Measurements from ENCODE around the gene CNTNAP2. TPM values are rescaled to one million over a fixed set of nuclear protein-coding genes. Genes with fewer than 3 reads are reported as not detected.

CNTNAP2 gene
- total RNA-seq, 1 donor from 2014 or later, result 4.2 TPM

- DNase-seq (ENCODE audit: low spot score in 2 of 2, unreplicated experiment in 2 of 2), result no peak
- Mint-ChIP-seq H3K9me3 (peaks cover 33% of the 10 kb centered on the region), H3K27ac (no peak overlapping the region), H3K4me3 (no peak overlapping the region), H3K36me3 (no peaks in the 10 kb centered on the region), H3K27me3 (ENCODE audit: low read depth) (peaks cover 9% of the 10 kb centered on the region), H3K4me1 (no peaks in the 10 kb centered on the region)
- no peak for TF ChIP-seq CTCF (IDR thresholded peaks at IDR 0.05; ENCODE audit: unreplicated experiment)
Measured at GRCh38 chr7:147707926-147708325, 1591.3 kb downstream of the CNTNAP2 start.

GRCh38 chr7:147708871-147709270 lies 1592.3 kb downstream of the CNTNAP2 start:
- no peak overlapping the region for H3K4me3 Mint-ChIP-seq
- no peaks in the 10 kb centered on the region for H3K4me1 Mint-ChIP-seq
- DNase-seq (ENCODE audit: low spot score in 2 of 2, unreplicated experiment in 2 of 2), result no peak
- no peaks in the 10 kb centered on the region for H3K36me3 Mint-ChIP-seq
- H3K9me3 Mint-ChIP-seq, result peaks cover 36% of the 10 kb centered on the region
- no peak overlapping the region for H3K27ac Mint-ChIP-seq
- H3K27me3 Mint-ChIP-seq (ENCODE audit: low read depth), result peaks cover 8% of the 10 kb centered on the region
- TF ChIP-seq CTCF (IDR thresholded peaks at IDR 0.05; ENCODE audit: unreplicated experiment), result no peak

- Mint-ChIP-seq H3K4me3 (no peak overlapping the region), H3K9me3 (peaks cover 21% of the 10 kb centered on the region), H3K36me3 (no peaks in the 10 kb centered on the region), H3K4me1 (no peaks in the 10 kb centered on the region), H3K27ac (no peak overlapping the region), H3K27me3 (ENCODE audit: low read depth) (no peaks in the 10 kb centered on the region)
- TF ChIP-seq CTCF (IDR thresholded peaks at IDR 0.05; ENCODE audit: unreplicated experiment), result no peak
- no peak for DNase-seq (ENCODE audit: low spot score in 2 of 2, unreplicated experiment in 2 of 2)
Measured at GRCh38 chr7:147711447-147711846, 1594.8 kb downstream of the CNTNAP2 start.

- H3K36me3 Mint-ChIP-seq, result no peaks in the 10 kb centered on the region
- peaks cover 2% of the 10 kb centered on the region for H3K9me3 Mint-ChIP-seq
- TF ChIP-seq CTCF (IDR thresholded peaks at IDR 0.05; ENCODE audit: unreplicated experiment), result no peak
- no peak for DNase-seq (ENCODE audit: low spot score in 2 of 2, unreplicated experiment in 2 of 2)
- peaks cover 21% of the 10 kb centered on the region for H3K4me1 Mint-ChIP-seq
- H3K4me3 Mint-ChIP-seq, result no peak overlapping the region
- no peaks in the 10 kb centered on the region for H3K27me3 Mint-ChIP-seq (ENCODE audit: low read depth)
- no peak overlapping the region for H3K27ac Mint-ChIP-seq
Measured at GRCh38 chr7:147721962-147722830, 1605.6 kb downstream of the CNTNAP2 start.

GRCh38 chr7:147723536-147723935 lies 1606.9 kb downstream of the CNTNAP2 start:
- DNase-seq (ENCODE audit: low spot score in 2 of 2, unreplicated experiment in 2 of 2), result no peak
- H3K4me3 Mint-ChIP-seq, result no peak overlapping the region
- TF ChIP-seq CTCF (IDR thresholded peaks at IDR 0.05; ENCODE audit: unreplicated experiment), result no peak
- H3K4me1 Mint-ChIP-seq, result peaks cover 21% of the 10 kb centered on the region
- no peaks in the 10 kb centered on the region for H3K36me3 Mint-ChIP-seq
- H3K27ac Mint-ChIP-seq, result no peak overlapping the region
- H3K27me3 Mint-ChIP-seq (ENCODE audit: low read depth), result no peaks in the 10 kb centered on the region
- H3K9me3 Mint-ChIP-seq, result peaks cover 2% of the 10 kb centered on the region
